GM12801 (cell line): ENCODE measurements around the gene AFTPH.

Experiments
- TF ChIP-seq, protein P1 (sequence below): IDR thresholded peaks from one replicate; pipeline ENCODE4 v1.5.1; 2011; ENCODE audit warnings: control low read depth; ENCODE audit not compliant: insufficient read length; ENCODE audit errors: extremely low read depth

The AFTPH gene

GRCh38 chr2:64482243-64482642, 41.9 kb upstream of the AFTPH start:
- TF ChIP-seq, protein P1, sequence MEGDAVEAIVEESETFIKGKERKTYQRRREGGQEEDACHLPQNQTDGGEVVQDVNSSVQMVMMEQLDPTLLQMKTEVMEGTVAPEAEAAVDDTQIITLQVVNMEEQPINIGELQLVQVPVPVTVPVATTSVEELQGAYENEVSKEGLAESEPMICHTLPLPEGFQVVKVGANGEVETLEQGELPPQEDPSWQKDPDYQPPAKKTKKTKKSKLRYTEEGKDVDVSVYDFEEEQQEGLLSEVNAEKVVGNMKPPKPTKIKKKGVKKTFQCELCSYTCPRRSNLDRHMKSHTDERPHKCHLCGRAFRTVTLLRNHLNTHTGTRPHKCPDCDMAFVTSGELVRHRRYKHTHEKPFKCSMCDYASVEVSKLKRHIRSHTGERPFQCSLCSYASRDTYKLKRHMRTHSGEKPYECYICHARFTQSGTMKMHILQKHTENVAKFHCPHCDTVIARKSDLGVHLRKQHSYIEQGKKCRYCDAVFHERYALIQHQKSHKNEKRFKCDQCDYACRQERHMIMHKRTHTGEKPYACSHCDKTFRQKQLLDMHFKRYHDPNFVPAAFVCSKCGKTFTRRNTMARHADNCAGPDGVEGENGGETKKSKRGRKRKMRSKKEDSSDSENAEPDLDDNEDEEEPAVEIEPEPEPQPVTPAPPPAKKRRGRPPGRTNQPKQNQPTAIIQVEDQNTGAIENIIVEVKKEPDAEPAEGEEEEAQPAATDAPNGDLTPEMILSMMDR, result no peak

DNA sequence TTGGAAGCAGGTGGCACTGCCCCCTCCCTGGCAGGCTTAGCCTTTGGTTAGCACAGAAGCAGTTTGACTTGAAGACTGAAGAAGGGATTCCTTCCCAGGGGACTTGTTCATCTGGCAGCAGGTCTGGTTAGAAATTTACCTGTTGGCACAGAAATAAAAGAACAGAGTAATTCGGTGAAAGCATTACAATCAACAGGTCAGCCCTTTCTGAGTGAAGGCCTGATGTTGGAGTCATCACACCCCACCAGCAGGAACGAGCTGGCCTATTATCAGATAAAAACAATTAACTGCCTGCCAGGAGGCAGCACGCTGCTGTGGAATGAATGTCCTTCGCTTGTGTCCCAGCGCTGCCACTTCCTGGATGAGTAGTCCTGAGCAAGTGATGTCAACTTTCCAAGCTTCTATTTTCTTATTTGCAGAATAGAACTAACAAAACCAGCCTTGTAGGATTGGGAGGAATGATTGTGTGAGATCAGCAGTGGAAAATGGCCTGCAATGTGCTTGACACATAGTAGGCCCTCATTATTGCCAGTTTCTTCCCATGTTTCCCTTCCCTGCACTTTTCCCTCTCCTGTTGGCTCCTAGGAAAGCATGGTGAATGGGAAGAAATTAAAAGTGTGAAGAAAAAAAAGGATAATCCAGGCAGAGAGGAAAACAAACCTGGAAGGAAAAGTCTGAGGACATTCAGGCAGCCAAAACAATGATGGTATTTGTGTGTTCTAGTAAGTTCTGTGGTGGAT, 41.2 kb upstream of the AFTPH start:
- TF ChIP-seq, protein P1, result no peak

DNA sequence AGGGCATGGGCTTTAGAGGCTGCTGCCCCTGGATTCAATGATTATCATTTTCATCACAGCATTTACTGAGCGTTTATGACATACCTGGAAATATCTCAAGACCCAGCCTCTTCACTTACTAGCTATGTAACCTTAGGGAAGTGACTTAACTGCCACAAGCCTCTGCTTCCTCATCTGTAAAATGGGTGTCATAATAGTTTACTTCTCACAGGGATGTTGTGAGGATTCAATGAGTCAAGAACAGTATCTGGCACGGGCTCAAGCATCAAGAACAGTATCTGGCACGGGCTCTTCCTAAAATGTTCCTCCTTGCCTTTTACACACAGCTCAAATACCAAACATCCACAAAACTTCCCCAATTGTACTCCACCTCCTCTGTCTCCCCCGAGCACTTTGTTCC, 38.8 kb upstream of the AFTPH start:
- TF ChIP-seq, protein P1, result no peak

GRCh38 chr2:64485961-64486360, 38.2 kb upstream of the AFTPH start:
- TF ChIP-seq, protein P1, result no peak

DNA sequence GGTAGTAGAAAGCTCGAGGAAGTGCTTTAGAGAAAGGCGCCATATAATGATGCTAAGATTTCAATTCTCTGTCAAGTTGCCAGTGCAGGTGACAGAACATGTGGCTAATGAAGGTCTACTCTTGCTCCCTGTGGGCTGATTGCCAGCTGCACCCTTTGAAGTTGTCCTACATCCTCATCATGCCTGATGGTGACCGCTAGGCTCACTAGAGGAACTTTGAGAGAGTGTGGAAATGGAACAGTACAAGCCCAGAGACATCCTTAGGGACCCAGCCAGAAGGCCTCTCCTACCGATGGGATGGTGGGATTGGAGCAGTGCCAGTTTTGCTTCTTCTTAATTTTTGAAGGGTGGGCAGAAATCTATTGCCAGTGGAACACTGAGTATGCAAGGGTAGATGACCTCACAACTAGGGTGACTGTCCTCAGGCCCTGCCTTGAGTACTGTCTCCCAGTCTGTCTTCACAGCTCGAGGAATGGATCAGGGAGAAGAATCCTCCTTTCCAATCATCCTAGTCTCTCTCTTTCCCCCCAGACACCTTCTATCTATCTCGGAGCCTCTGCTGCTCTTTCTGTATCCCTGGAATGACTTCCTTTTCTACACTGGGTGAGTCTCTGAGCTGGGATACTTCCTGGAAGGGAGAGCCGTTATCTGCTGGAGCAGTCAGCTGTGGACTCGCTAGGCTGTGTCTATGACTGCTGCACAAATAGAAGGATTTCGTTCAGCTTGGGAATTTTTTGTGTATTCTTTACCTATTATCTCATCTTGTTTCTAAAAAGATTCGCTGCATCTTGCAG, 36.7 kb upstream of the AFTPH start:
- TF ChIP-seq, protein P1, result no peak

- TF ChIP-seq, protein P1, result peak; percentile 45
Observed at GRCh38 chr2:64488050-64488974, 35.8 kb upstream of the AFTPH start.
